Right lobe of liver (tissue), 4 donors: ENCODE data around the gene KIF2A.

Source experiments
- CTCF ChIP-seq, 4 donors: fragments of 200-600 bp in 3 of 4; fragments of 450-650 bp in 1 of 4; IDR thresholded peaks; one replicate each; pipeline versions ENCODE4 v1.5.1 to v1.8.0; 2016 to 2022; ENCODE audit warnings: antibody characterized with exemption in 4 of 4, mild to moderate bottlenecking in 2 of 4
- POLR2A ChIP-seq: fragments of 450-650 bp; IDR thresholded peaks from one replicate; pipeline ENCODE4 v1.6.1; 2017; ENCODE audit warnings: antibody characterized with exemption, mild to moderate bottlenecking
- donor health status: DM: no; HTN: no; CAD: no.
- donor health status: DM: no; HTN: no; CAD: no.
- donor health status: DM: no; HTN: yes; CAD: no.

- peak in 3 of 4 donors; percentile 27 to 36 (median 28) for TF ChIP-seq CTCF (IDR thresholded peaks at IDR 0.05)
- TF ChIP-seq POLR2A: no peak
Observed at GRCh38 chr5:62340392-62340791, 34.4 kb downstream of the KIF2A start.
